ENCODE measurements around the gene GNLY.

DNA sequence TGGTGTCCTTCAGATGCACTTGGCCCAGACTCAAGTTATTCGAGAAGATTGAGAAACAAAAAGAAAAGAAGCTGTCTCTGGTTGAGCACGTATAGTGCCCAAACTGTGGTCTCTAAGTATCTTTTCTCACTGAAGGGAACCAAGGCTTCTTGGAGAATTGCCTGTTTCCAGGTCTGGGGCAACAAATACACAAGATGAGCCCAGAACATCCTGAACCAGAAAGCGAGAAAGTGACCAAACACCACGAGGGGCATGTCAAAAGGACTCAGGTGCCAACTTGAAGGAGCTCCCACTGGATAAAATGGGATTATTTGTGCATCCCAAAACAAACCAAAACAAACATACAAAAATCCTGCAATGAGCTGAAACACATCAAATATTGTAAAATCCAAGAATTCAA lies 46.0 kb downstream of the GNLY start:
- TF ChIP-seq POLR2A (conservative IDR thresholded peaks at IDR 0.05) (no peak), KDM1A (IDR thresholded peaks at IDR 0.05) (no peak), U2AF1 (optimal IDR thresholded peaks at IDR 0.05; ENCODE audit: low read depth, low read length) (no peak), ELF1 (tag; IDR thresholded peaks at IDR 0.05) (no peak), NR2F6 (CRISPR knock-in tag; IDR thresholded peaks at IDR 0.05) (no peak), EZH2 (IDR thresholded peaks at IDR 0.05; ENCODE audit: borderline replicate concordance, low read depth, low read length) (no peak), JUND (IDR thresholded peaks at IDR 0.05; ENCODE audit: borderline replicate concordance, low read depth, low read length) (no peak), JUND (tag; IDR thresholded peaks at IDR 0.05; ENCODE audit: borderline replicate concordance, low read depth, low read length) (no peak), DNMT1 (IDR thresholded peaks at IDR 0.05) (no peak), HDAC2 (IDR thresholded peaks at IDR 0.05) (no peak), POLR2AphosphoS5 (IDR thresholded peaks at IDR 0.05; ENCODE audit: control insufficient read depth, insufficient read depth, low read depth, low read length) (no peak), YBX1 (IDR thresholded peaks at IDR 0.05) (no peak), NR1H2 (CRISPR knock-in tag; IDR thresholded peaks at IDR 0.05) (no peak)
- TF ChIP-seq, protein P1, sequence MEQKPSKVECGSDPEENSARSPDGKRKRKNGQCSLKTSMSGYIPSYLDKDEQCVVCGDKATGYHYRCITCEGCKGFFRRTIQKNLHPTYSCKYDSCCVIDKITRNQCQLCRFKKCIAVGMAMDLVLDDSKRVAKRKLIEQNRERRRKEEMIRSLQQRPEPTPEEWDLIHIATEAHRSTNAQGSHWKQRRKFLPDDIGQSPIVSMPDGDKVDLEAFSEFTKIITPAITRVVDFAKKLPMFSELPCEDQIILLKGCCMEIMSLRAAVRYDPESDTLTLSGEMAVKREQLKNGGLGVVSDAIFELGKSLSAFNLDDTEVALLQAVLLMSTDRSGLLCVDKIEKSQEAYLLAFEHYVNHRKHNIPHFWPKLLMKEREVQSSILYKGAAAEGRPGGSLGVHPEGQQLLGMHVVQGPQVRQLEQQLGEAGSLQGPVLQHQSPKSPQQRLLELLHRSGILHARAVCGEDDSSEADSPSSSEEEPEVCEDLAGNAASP (IDR thresholded peaks at IDR 0.05): no peak
- TF ChIP-seq, protein P2, sequence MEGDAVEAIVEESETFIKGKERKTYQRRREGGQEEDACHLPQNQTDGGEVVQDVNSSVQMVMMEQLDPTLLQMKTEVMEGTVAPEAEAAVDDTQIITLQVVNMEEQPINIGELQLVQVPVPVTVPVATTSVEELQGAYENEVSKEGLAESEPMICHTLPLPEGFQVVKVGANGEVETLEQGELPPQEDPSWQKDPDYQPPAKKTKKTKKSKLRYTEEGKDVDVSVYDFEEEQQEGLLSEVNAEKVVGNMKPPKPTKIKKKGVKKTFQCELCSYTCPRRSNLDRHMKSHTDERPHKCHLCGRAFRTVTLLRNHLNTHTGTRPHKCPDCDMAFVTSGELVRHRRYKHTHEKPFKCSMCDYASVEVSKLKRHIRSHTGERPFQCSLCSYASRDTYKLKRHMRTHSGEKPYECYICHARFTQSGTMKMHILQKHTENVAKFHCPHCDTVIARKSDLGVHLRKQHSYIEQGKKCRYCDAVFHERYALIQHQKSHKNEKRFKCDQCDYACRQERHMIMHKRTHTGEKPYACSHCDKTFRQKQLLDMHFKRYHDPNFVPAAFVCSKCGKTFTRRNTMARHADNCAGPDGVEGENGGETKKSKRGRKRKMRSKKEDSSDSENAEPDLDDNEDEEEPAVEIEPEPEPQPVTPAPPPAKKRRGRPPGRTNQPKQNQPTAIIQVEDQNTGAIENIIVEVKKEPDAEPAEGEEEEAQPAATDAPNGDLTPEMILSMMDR (IDR thresholded peaks at IDR 0.05 in 2 of 3, conservative IDR thresholded peaks at IDR 0.05 in 1 of 3; ENCODE audit: insufficient read depth in 2 of 3, low read depth in 1 of 3, low read length in 3 of 3): no peak
